Measurements from ENCODE around the gene IMPG2.
"Not testable (repeated sequence)": the region's sequence is repeated elsewhere in the genome, so short reads cannot be mapped to it uniquely, and the experiment has no call there.

The IMPG2 gene

DNA sequence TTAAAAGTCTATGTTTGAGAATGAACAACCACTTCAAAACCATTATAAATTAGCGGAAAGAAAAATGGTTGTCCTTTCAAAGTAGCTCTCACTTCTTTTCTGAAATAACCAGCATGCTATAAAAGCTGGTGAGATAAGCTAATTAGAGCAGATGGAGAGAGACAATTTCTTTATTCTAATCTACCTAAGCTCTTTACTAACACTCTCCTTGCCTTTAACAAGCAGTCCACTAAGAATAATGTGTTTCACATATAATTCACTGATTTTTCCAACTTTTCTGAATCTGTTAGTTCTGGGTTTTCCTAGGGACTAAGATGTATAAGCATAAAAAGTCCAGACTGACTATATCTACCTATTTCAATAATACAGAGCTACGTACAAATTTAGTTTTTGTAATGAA is at the start of gene IMPG2:
Gene IMPG2 (minus strand): TSS at position 101 of the 400 bp plus-strand sequence. CDS start 203 bp downstream, outside the sequence.
- DNase-seq: no peak

- no peak for DNase-seq
Measured at GRCh38 chr3:101362406-101362805, 42.0 kb upstream of the IMPG2 start.

DNA sequence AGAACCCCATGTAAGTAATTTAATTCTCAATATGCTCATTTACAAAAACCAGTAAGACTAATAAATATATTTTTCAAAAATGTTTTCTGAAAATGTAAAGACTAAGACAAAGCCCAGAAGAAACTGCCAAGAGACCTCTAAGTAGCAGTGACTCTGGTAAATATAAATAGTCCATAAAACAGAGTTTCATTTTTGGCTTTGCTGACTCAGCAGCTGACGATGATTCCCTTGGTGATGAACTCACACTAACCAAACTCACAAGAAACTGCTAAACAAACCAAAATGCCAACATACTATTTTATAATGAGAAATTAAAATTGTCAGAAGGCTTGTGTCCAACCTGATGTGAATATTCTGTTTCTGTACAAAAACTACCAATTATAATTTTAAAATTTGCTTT is 31.5 kb upstream of the IMPG2 start:
- DNase-seq: no peak

GRCh38 chr3:101340591-101340990 is 20.2 kb upstream of the IMPG2 start:
- no peak for DNase-seq

GRCh38 chr3:101333883-101334282 is 13.5 kb upstream of the IMPG2 start:
- DNase-seq: no peak

DNA sequence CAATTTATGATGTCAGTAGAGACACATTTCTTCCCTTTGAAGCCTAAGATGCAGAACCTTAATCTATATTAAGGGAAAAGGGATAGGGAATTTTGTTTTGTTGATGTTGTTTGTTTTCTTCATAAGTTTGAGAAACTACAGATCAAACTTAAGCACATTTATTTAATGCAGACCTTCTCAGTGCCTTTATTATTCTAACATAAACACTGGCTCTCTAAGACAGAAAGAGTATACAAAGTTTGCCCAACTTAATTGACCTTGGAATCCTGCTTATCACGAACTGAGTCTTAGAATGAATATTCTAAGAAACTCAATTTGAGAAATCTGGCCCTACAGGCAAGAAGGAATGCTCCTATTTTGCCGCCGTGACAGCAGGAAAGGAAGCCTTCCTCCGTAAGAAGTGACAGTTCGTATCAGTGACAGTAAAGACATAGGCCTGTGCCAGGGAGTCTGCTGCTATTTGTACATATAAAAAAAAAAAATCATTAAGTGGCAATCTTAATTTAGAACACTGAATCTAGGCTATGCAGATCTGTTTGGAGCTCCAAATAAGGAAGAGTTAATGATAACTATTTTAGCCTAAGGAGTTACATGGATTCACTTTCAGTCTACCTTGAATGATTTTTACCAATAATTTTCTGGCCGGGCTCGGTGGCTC is 8.8 kb upstream of the IMPG2 start:
- no peak for DNase-seq

GRCh38 chr3:101325393-101326134 is 5.2 kb upstream of the IMPG2 start:
- DNase-seq: peak; percentile 86

DNA sequence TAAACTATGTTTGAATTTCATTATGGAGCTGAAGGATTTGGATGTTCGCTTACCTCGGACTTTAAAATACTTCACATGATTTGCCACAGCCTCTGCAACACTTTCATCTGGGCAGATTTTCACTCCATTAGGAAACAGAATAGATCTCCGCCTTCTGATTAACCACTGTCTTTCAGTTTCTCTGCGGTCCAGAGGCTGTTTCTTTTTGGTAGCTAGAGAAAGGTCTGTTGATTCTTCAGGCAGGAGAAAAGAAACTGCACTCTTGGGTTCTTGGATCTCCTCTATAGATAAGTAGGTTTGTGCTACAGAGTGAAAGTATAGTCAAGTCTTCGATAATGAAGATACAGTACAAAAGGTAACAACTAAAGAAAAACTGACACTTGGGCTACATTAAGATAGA is 844 bp downstream of the IMPG2 start:
- no peak for DNase-seq

DNA sequence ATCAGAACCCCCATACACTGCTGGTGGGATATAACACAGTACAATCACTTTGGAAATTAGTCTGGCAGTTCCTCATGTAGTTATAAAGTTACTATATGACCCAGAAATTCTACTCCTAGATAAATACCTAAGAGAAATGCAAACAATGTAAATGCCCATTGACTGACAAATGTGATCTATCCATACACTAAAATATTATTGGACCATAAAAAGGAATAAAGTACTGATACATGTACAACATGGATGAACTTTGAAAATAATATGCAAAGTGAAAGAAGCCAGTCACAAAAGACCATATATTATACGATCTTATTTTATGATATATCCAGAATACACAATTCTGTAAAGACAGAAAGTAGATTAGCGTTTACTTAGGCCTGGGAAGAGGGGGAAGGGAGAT is 7.8 kb downstream of the IMPG2 start:
- DNase-seq: no peak

GRCh38 chr3:101311676-101312075 is 8.7 kb downstream of the IMPG2 start:
- DNase-seq: no peak

GRCh38 chr3:101310978-101311375 is 9.4 kb downstream of the IMPG2 start:
- DNase-seq: no peak

DNA sequence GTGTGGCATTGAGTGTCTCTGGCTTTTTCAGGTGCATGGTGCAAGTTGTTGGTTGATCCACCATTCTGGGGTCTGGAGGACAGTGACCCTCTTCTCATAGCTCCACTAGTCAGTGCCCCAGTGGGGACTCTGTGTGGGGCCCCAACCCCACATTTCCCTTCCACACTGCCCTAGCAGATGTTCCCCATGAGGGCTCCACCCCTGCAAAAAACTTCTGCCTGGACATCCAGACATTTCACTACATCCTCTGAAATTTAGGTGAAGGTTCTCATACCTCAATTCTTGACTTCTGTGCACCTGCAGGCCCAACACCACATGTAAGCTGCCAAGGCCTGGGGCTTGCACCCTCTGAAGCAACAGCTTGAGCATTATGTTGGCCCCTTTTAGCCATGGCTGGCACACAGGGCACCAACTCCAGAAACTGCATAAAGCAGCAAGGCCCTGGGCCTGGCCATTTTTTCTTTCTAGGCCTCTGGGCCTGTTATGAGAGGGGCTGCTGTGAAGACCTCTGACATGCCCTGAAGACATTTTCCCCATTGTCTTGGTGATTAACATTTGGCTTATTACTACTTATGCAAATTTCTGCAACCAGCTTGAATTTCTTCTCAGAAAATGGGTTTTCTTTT is 12.1 kb downstream of the IMPG2 start:
- not testable (repeated sequence) for DNase-seq

GRCh38 chr3:101303836-101304235 is 16.5 kb downstream of the IMPG2 start:
- no peak for DNase-seq

DNA sequence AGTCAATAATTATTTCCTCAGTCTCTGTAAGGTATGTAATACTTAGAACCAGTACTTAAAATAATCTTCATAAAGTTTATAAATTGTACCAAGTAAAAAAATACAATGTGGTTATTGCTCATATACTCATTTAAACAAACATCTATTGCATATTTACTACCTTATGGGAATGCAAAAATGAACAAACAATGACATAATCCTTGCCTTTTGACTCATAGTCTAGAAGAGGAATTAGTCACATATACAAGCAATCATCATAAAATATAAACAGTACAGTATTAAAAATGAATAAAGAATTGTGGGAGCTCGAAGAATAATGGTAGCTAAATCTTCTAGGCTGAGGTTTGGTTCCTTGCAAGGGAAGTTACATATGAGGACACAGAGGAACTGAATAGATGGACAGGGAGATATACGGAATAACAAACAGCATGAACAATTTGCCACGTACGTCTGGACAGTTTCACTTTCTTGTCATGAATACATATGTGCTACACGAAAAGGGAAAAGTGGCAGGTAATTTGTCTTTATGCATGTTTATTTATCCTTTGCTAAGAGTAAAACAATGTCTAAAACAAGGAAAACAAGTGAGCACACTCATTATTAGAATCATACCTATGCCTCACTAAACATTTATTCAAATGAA is 17.2 kb downstream of the IMPG2 start:
- DNase-seq: no peak

GRCh38 chr3:101300073-101300472 is 20.3 kb downstream of the IMPG2 start:
- DNase-seq: no peak

GRCh38 chr3:101292027-101292426 is 28.3 kb downstream of the IMPG2 start:
- no peak for DNase-seq

- DNase-seq: no peak
Measured at GRCh38 chr3:101288294-101288693, 32.1 kb downstream of the IMPG2 start.

DNA sequence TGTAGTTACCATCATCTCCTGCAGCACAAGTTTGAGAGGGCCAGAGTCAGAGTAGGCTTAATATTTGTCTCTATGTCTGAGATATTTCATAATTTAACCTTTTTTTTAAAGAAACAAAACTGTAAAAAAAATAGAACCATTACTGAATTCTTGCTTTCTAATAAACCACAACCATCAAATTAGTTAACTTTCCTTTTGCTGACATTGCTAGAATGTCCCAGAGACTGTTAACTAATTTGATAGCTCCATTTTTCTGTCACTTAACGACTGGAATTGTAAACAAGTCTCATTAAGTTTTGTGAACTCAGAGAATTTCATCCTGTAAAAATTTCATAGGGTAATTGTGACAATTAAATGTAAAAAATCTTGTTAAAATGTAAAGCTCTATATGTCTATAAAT is 35.6 kb downstream of the IMPG2 start:
- DNase-seq: no peak

GRCh38 chr3:101281521-101282030 is 38.8 kb downstream of the IMPG2 start:
- DNase-seq: no peak

DNA sequence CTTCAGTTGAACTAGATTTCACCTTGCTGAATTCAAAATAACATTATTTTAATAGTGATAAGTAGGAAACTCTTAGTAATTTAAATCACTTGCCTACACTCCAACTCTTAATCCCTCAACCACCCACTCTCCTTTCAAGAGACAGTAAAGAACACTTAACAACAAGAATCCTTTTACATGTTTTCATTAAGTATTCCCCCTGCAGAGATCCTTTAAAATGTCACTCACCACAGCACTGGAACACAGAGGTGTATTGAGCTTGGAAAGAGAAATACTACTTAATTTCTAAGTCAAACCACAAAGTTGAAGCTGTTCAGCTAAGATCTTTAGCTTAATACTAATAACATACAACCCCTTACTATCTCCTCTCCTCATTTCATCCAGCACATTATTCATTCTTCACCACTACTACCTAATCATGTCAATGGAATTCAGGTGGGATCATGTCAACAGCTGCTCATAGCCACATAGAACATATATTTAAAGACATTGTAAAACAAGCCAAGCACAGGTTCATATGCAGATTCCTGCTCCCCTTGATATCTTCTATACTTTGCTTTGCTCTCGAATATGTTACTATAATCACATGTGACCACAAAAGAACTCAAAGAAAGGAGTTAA is 40.5 kb downstream of the IMPG2 start:
- DNase-seq: no peak

DNA sequence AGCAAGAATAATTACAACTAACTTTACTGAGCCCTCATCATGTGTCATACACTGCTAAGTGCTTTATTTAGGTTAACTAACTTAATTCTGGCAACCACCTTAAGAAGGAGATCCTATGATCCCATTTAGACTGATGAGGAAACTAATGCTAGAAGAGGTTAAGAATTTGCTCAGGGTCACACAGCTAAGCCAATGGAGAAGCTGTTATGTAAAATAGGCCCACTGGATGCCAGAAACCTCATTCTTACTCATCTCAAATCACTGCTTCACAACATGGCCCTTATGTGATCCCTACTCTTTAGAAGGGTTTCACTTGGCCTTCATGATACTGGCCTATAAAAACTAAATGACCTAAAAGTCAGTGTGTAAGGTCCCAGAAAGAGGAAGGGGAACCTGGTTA is 41.2 kb downstream of the IMPG2 start:
- DNase-seq: no peak

DNA sequence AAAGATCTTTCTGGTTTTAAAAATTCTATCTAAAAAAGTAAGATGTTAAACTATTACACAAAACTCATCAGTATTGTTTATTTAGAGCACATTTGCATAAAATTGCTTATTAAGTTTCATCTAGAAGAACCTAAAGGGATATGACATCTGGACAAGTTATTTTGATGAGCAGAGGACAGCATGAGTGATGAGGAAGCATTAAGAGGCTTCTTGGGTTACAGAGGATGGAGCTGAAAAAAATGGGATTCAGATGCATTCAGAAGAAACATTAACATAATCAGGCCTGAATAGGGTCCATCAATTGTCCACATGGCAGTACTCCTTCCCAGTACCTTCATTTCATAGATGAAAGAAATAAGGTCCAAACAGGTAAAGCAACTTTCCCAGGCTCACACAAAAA is 41.6 kb downstream of the IMPG2 start:
- peak; percentile 23 for DNase-seq

DNA sequence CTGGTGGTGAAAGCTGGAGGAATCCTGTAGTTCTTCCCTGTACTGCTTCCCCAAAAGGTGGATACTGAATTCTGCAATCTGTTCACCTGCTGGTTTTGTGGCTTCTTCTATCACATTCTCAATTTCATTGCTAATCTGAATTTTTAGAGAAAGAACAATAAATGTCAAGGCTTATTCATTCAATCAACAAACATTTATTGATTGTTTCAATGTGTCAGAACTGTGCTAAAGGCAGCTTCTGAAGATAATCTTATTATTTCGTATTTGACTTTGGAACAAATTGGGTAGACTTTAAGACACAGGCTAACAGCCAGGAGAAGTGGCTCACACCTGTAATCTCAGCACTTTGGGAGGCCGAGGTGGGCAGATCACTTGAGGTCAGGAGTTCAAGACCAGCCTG is 46.8 kb downstream of the IMPG2 start:
- no peak for DNase-seq
